H1 (cell line): Measurements from ENCODE around the gene TRAT1. TPM values are rescaled to one million over a fixed set of nuclear protein-coding genes. Genes with fewer than 3 reads are reported as not detected.
"Not testable (repeated sequence)": the region's sequence is repeated elsewhere in the genome, so short reads cannot be mapped to it uniquely, and the experiment has no call there.

Source experiments
- CTCF ChIA-PET: fragments of 300-600 bp; sonication (Branson Sonifier 250); formaldehyde crosslinking; loops from one replicate; lab custom pipeline; 2021; ENCODE audit not compliant: partially characterized antibody; lab: Charles Lee
- POLR2A ChIA-PET: fragments of 300-600 bp; sonication (Branson Sonifier 250); formaldehyde crosslinking; loops from one replicate; lab custom pipeline; 2021; ENCODE audit warnings: inconsistent platforms; ENCODE audit not compliant: partially characterized antibody; lab: Charles Lee
- DNase-seq, 2 experiments: peaks; one replicate each; pipeline versions ENCODE4 v3.0.0 to v3.0.0-alpha.2; 2010 to 2022; ENCODE audit warnings: low spot score in 2 of 2, low read depth in 1 of 2, mixed read lengths in 1 of 2
- FAIRE-seq: peaks from 2 replicates; lab custom pipeline; 2011; peaks lifted over from hg19 to GRCh38; lab: Jason Lieb, UNC
- H2AFZ ChIP-seq: 2 replicates; pipeline ENCODE4 v1.8.1; 2012; ENCODE audit warnings: low read length, inconsistent platforms
- H2AK5ac ChIP-seq: 2 replicates; pipeline ENCODE4 v1.6.1; 2013; ENCODE audit warnings: low read depth, low read length
- H2BK120ac ChIP-seq: replicated peaks from 2 replicates; pipeline ENCODE3; 2013; ENCODE audit warnings: low read depth, low read length, inconsistent platforms
- H2BK12ac ChIP-seq: 2 replicates; pipeline ENCODE4 v1.6.1; 2013; ENCODE audit warnings: low read depth, low read length
- H2BK15ac ChIP-seq: 2 replicates; pipeline ENCODE4 v1.6.1; 2013; ENCODE audit warnings: low read length
- H2BK20ac ChIP-seq: 2 replicates; pipeline ENCODE4 v1.6.1; 2013; ENCODE audit warnings: low read length
- H2BK5ac ChIP-seq: 2 replicates; pipeline ENCODE4 v1.6.1; 2013; ENCODE audit warnings: low read depth, low read length
- H3K14ac ChIP-seq: 2 replicates; pipeline ENCODE4 v1.6.1; 2013; ENCODE audit warnings: inconsistent platforms; ENCODE audit not compliant: insufficient read length
- H3K18ac ChIP-seq: 2 replicates; pipeline ENCODE4 v1.6.1; 2013; ENCODE audit warnings: low read length; ENCODE audit errors: extremely low read depth
- H3K23ac ChIP-seq: 2 replicates; pipeline ENCODE4 v1.6.1; 2013; ENCODE audit warnings: inconsistent platforms; ENCODE audit not compliant: insufficient read length
- H3K23me2 ChIP-seq: 2 replicates; pipeline ENCODE4 v1.6.1; 2013; ENCODE audit warnings: low read depth, low read length
- H3K27ac ChIP-seq: 2 replicates; pipeline ENCODE4 v1.6.1; 2011; ENCODE audit warnings: low read depth, low read length, inconsistent platforms
- H3K27me3 ChIP-seq, 4 experiments: replicated peaks in 1 of 4; 1 replicate in 1 of 4; 2 replicates in 3 of 4; pipeline versions ENCODE4 v1.6.1 to v1.8.1; 2011 to 2013; ENCODE audit warnings: low read length in 3 of 4, mild to moderate bottlenecking in 3 of 4, inconsistent platforms in 2 of 4, mixed read lengths in 2 of 4, moderate library complexity in 1 of 4; ENCODE audit not compliant: control insufficient read depth in 3 of 4, insufficient read depth in 3 of 4; ENCODE audit errors: extremely low read depth in 1 of 4
- H3K36me3 ChIP-seq, 4 experiments: 2 replicates each; pipeline versions ENCODE4 v1.6.1 to v1.8.1; 2011 to 2013; ENCODE audit warnings: mild to moderate bottlenecking in 4 of 4, low read length in 3 of 4, moderate library complexity in 2 of 4, control low read depth in 1 of 4, inconsistent platforms in 1 of 4; ENCODE audit not compliant: insufficient read depth in 4 of 4, control insufficient read depth in 2 of 4
- H3K4ac ChIP-seq: replicated peaks from 2 replicates; pipeline ENCODE3; 2013; ENCODE audit warnings: low read length, low read depth, mixed read lengths, inconsistent platforms; ENCODE audit not compliant: insufficient read length
- H3K4me1 ChIP-seq, 4 experiments: replicated peaks in 1 of 4; 1 replicate in 1 of 4; 2 replicates in 3 of 4; pipeline versions ENCODE4 v1.6.1 to v1.8.1; 2011 to 2013; ENCODE audit warnings: low read length in 3 of 4, inconsistent platforms in 2 of 4, mixed read lengths in 1 of 4; ENCODE audit not compliant: insufficient read depth in 4 of 4, control insufficient read depth in 3 of 4
- H3K4me2 ChIP-seq, 2 experiments: 2 replicates each; pipeline versions ENCODE4 v1.6.1 to v1.8.1; 2011 to 2013; ENCODE audit warnings: low read depth in 2 of 2, low read length in 2 of 2, control low read depth in 1 of 2, inconsistent platforms in 1 of 2, mild to moderate bottlenecking in 1 of 2; ENCODE audit not compliant: insufficient read depth in 1 of 2
- H3K4me3 ChIP-seq, 4 experiments: fragments of 200-600, 300-600 bp in 1 of 4; sonication (generic), shearing (Covaris generic), sonication (Bioruptor Twin) in 1 of 4; 2 replicates each; pipeline versions ENCODE4 v1.5.1 to v1.8.1; 2011 to 2016; ENCODE audit warnings: low read length in 4 of 4, low read depth in 3 of 4, control low read depth in 2 of 4, inconsistent platforms in 2 of 4, mild to moderate bottlenecking in 2 of 4, mixed read lengths in 1 of 4, moderate library complexity in 1 of 4; ENCODE audit not compliant: insufficient read depth in 2 of 4; ENCODE audit errors: extremely low read depth in 1 of 4
- H3K56ac ChIP-seq: replicated peaks from 2 replicates; pipeline ENCODE3; 2013; ENCODE audit warnings: low read depth, mild to moderate bottlenecking, mixed read lengths, low read length, inconsistent platforms; ENCODE audit not compliant: insufficient read length
- H3K79me1 ChIP-seq: 2 replicates; pipeline ENCODE4 v1.6.1; 2013; ENCODE audit warnings: low read depth, low read length, control low read depth
- H3K79me2 ChIP-seq, 2 experiments: 2 replicates each; pipeline versions ENCODE4 v1.6.1 to v1.8.1; 2012 to 2013; ENCODE audit warnings: low read length in 2 of 2, mild to moderate bottlenecking in 2 of 2, inconsistent platforms in 1 of 2; ENCODE audit not compliant: insufficient read depth in 2 of 2, control insufficient read depth in 1 of 2
- H3K9ac ChIP-seq, 4 experiments: replicated peaks in 1 of 4; 1 replicate in 1 of 4; 2 replicates in 3 of 4; pipeline versions ENCODE4 v1.6.1 to v1.8.1; 2011 to 2013; ENCODE audit warnings: low read depth in 3 of 4, low read length in 3 of 4, control low read depth in 2 of 4, mild to moderate bottlenecking in 2 of 4, moderate library complexity in 2 of 4, inconsistent platforms in 1 of 4; ENCODE audit errors: extremely low read depth in 1 of 4
- H3K9me3 ChIP-seq, 2 experiments: 2 replicates each; pipeline versions ENCODE4 v1.6.1 to v1.8.1; 2012 to 2013; ENCODE audit warnings: mild to moderate bottlenecking in 2 of 2, moderate library complexity in 2 of 2, control low read depth in 1 of 2, inconsistent platforms in 1 of 2, low read depth in 1 of 2, low read length in 1 of 2, mixed read lengths in 1 of 2; ENCODE audit not compliant: insufficient read depth in 2 of 2
- H4K20me1 ChIP-seq, 2 experiments: replicated peaks in 1 of 2; 2 replicates each; pipeline versions ENCODE3 to v1.8.1; 2011 to 2013; ENCODE audit warnings: inconsistent platforms in 2 of 2, low read length in 2 of 2, mild to moderate bottlenecking in 1 of 2; ENCODE audit not compliant: insufficient read depth in 2 of 2, control insufficient read depth in 1 of 2
- H4K5ac ChIP-seq: 2 replicates; pipeline ENCODE4 v1.6.1; 2013; ENCODE audit warnings: low read length, low read depth, mixed read lengths, inconsistent platforms; ENCODE audit not compliant: insufficient read length
- H4K8ac ChIP-seq: 2 replicates; pipeline ENCODE4 v1.8.0; 2013; ENCODE audit warnings: mild to moderate bottlenecking, moderate library complexity, low read length, inconsistent platforms; ENCODE audit not compliant: insufficient read depth; ENCODE audit errors: extremely low read depth
- H4K91ac ChIP-seq: replicated peaks from 2 replicates; pipeline ENCODE3; 2013; ENCODE audit warnings: low read length, mixed read lengths, inconsistent platforms; ENCODE audit not compliant: insufficient read length
- POLR2AphosphoS5 ChIP-seq: IDR thresholded peaks from 2 replicates; pipeline ENCODE4 v1.6.1; 2011; ENCODE audit warnings: low read depth, low read length
- WGBS, 2 experiments: shearing (Covaris generic) in 1 of 2; methylation state at CpG; one replicate each; pipeline versions ENCODE4 v1.1.6 to v1.1.7; 2013 to 2015; ENCODE audit warnings: low lambda C conversion rate in 2 of 2, mixed read lengths in 2 of 2, inconsistent platforms in 1 of 2, low coverage in 1 of 2, missing lambda C conversion rate in 1 of 2; ENCODE audit not compliant: insufficient replicate concordance in 2 of 2, insufficient coverage in 1 of 2, insufficient read length in 1 of 2; ENCODE audit errors: extremely low coverage in 1 of 2, missing lambda C conversion rate in 1 of 2; 5-methylcytosine and 5-hydroxymethylcytosine counted together
- polyA plus RNA-seq, 7 experiments: library from polyadenylated mRNA; depleted of rRNA in 3 of 7; stranded (reverse) in 5 of 7; unstranded in 2 of 7; fragments of >200 nt in 5 of 7; fragments of 200-250 nt in 2 of 7; gene quantifications; 1 replicate in 5 of 7; 2 replicates in 1 of 7; 4 replicates in 1 of 7; pipeline versions ENCODE4 v1.2.1 to v1.2.3, GENCODE V29; 2011 to 2013; ENCODE audit warnings: missing spikeins in 2 of 7, mixed read lengths in 2 of 7
- total RNA-seq: library from RNA; stranded (reverse); fragmentation: NEBNext Ultra II Directional; extraction: Animal tissue kit (Norgen Biotek cat#: 25700); gene quantifications from 2 replicates; pipeline ENCODE4 v1.2.1, GENCODE V29; 2021

The TRAT1 gene
- total and polyA plus RNA-seq, 2 of the 8 experiments (the other 6 are each of a cell fraction or from before 2014, with no cell fraction given) = not detected

GRCh38 chr3:108823227-108823626 is 641 bp downstream of the TRAT1 start:
- Histone ChIP-seq H3K23ac (no peak overlapping the region), H4K8ac (no peak overlapping the region), H3K9me3 (no peaks in the 10 kb centered on the region), H3K27me3 (no peaks in the 10 kb centered on the region), H3K79me1 (no peaks in the 10 kb centered on the region)
- TF ChIP-seq POLR2AphosphoS5 = no peak
- TF ChIP-seq, all 59 proteins: peak for 0
- no peak overlapping the region for H4K91ac ChIP-seq
- 94% methylated on average over 2 of the region's 2 CpGs; no CpG with 5 or more reads in 1 of the 2 experiments for WGBS, 2 experiments
- H3K18ac ChIP-seq = no peak overlapping the region
- H4K20me1 ChIP-seq = no peaks in the 10 kb centered on the region
- no peaks in the 10 kb centered on the region for H3K4me1 ChIP-seq
- H2BK15ac ChIP-seq = no peak overlapping the region
- no peaks in the 10 kb centered on the region; a peak in 1 of 8 replicates for H3K36me3 ChIP-seq
- no peak for FAIRE-seq
- H4K5ac ChIP-seq = no peak overlapping the region
- no peak overlapping the region for H2BK12ac ChIP-seq
- H2BK20ac ChIP-seq = no peak overlapping the region
- no peaks in the 10 kb centered on the region for H3K23me2 ChIP-seq
- DNase-seq = no peak
- ChIA-PET POLR2A (no interaction called here), CTCF (no interaction called here)
- H2BK5ac ChIP-seq = no peak overlapping the region
- peak overlapping the region in 1 of 4 experiments; percentile 49; a peak in 1 of 7 replicates for H3K9ac ChIP-seq
- H3K4me3 ChIP-seq = no peak overlapping the region
- no peak overlapping the region for H2AK5ac ChIP-seq
- no peak overlapping the region for H3K4me2 ChIP-seq
- H3K14ac ChIP-seq = no peak overlapping the region
- H2AFZ ChIP-seq = no peak overlapping the region
- H3K79me2 ChIP-seq = no peaks in the 10 kb centered on the region
- no peak overlapping the region for H3K56ac ChIP-seq
- no peak overlapping the region for H3K27ac ChIP-seq
- no peak overlapping the region for H2BK120ac ChIP-seq
- no peak overlapping the region for H3K4ac ChIP-seq

GRCh38 chr3:108823803-108824202 is 1.2 kb downstream of the TRAT1 start:
- H2AFZ ChIP-seq, H2BK5ac ChIP-seq, H3K4me3 ChIP-seq, DNase-seq, H2AK5ac ChIP-seq, H3K56ac ChIP-seq, H4K5ac ChIP-seq, H3K9ac ChIP-seq, POLR2A ChIA-PET, H3K79me1 ChIP-seq, H3K79me2 ChIP-seq, H3K18ac ChIP-seq, H3K14ac ChIP-seq, H2BK15ac ChIP-seq, H3K27me3 ChIP-seq, H2BK120ac ChIP-seq, H2BK12ac ChIP-seq, FAIRE-seq, H3K9me3 ChIP-seq, H3K4me2 ChIP-seq, H4K20me1 ChIP-seq, H4K8ac ChIP-seq, H3K4ac ChIP-seq, H2BK20ac ChIP-seq, H3K23ac ChIP-seq, H3K36me3 ChIP-seq, H4K91ac ChIP-seq, H3K27ac ChIP-seq, H3K4me1 ChIP-seq, H3K23me2 ChIP-seq: not testable (repeated sequence)
- CTCF ChIA-PET = interaction anchor here (0.6 to 1.3 kb wide), 2 partner anchors 91 to 111 kb away, joined by 4 to 5 read pairs; no protein-coding TSS in a partner anchor
- WGBS, 2 experiments = 91% methylated on average over 10 of the region's 10 CpGs; no CpG with 5 or more reads in 1 of the 2 experiments
